ENCODE measurements around the gene ITPK1. TPM values are rescaled to one million over a fixed set of nuclear protein-coding genes. Genes with fewer than 3 reads are reported as not detected.

The ITPK1 gene
- total RNA-seq, 4 donors from 2014 or later: 19.7 to 97.7 (median 26.5) TPM

GRCh38 chr14:92922155-92922735 is 193.5 kb downstream of the ITPK1 start:
- no peak for TF ChIP-seq CTCF (IDR thresholded peaks at IDR 0.05)
- TF ChIP-seq POLR2A (IDR thresholded peaks at IDR 0.05): no peak
- H3K36me3 ChIP-seq: no peaks in the 10 kb centered on the region
- H3K4me3 ChIP-seq: no peak overlapping the region
- DNase-seq: no peak
- H3K9me3 ChIP-seq: no peaks in the 10 kb centered on the region
- intact Hi-C loops (cut with DNase I; ENCODE audit: low total_unique reads): no loop called here
- no peaks in the 10 kb centered on the region for H3K4me1 ChIP-seq
- no peaks in the 10 kb centered on the region for H3K27me3 ChIP-seq
- H3K27ac ChIP-seq: no peak overlapping the region

GRCh38 chr14:92920001-92920400 is 195.7 kb downstream of the ITPK1 start:
- intact Hi-C loops (cut with DNase I; ENCODE audit: low total_unique reads): no loop called here
- TF ChIP-seq CTCF (IDR thresholded peaks at IDR 0.05): no peak
- TF ChIP-seq POLR2A (IDR thresholded peaks at IDR 0.05): no peak
- H3K27me3 ChIP-seq: no peaks in the 10 kb centered on the region
- no peak for DNase-seq
- H3K27ac ChIP-seq: no peak overlapping the region
- H3K9me3 ChIP-seq: no peaks in the 10 kb centered on the region
- H3K4me3 ChIP-seq: no peak overlapping the region
- no peaks in the 10 kb centered on the region for H3K4me1 ChIP-seq
- H3K36me3 ChIP-seq: no peaks in the 10 kb centered on the region

GRCh38 chr14:92917956-92918355 is 197.8 kb downstream of the ITPK1 start:
- Histone ChIP-seq H3K4me1 (no peaks in the 10 kb centered on the region), H3K36me3 (no peaks in the 10 kb centered on the region)
- intact Hi-C loops (cut with DNase I; ENCODE audit: low total_unique reads): no loop called here

GRCh38 chr14:92917041-92917940 is 198.4 kb downstream of the ITPK1 start:
- intact Hi-C loops (cut with DNase I; ENCODE audit: low total_unique reads): no loop called here
- H3K27me3 ChIP-seq: no peaks in the 10 kb centered on the region
- no peak for TF ChIP-seq POLR2A (IDR thresholded peaks at IDR 0.05)
- no peak for TF ChIP-seq CTCF (IDR thresholded peaks at IDR 0.05)
- H3K4me1 ChIP-seq: no peaks in the 10 kb centered on the region
- H3K27ac ChIP-seq: no peak overlapping the region
- DNase-seq: no peak
- H3K9me3 ChIP-seq: no peaks in the 10 kb centered on the region
- H3K36me3 ChIP-seq: no peaks in the 10 kb centered on the region
- H3K4me3 ChIP-seq: no peak overlapping the region

More at GRCh38 chr14:92917956-92918355, 197.8 kb downstream of the ITPK1 start:
- H3K9me3 ChIP-seq: no peaks in the 10 kb centered on the region
- TF ChIP-seq CTCF (IDR thresholded peaks at IDR 0.05) (no peak), POLR2A (IDR thresholded peaks at IDR 0.05) (no peak)
- H3K4me3 ChIP-seq: no peak overlapping the region
- no peak for DNase-seq
- no peaks in the 10 kb centered on the region for H3K27me3 ChIP-seq
- no peak overlapping the region for H3K27ac ChIP-seq

- TF ChIP-seq POLR2A (IDR thresholded peaks at IDR 0.05) (no peak), CTCF (IDR thresholded peaks at IDR 0.05) (no peak)
- no peak overlapping the region for H3K27ac ChIP-seq
Measured at GRCh38 chr14:92916201-92916600, 199.5 kb downstream of the ITPK1 start.

More at GRCh38 chr14:92916201-92916600, 199.5 kb downstream of the ITPK1 start:
- Histone ChIP-seq H3K36me3 (no peaks in the 10 kb centered on the region), H3K4me1 (no peaks in the 10 kb centered on the region), H3K9me3 (no peaks in the 10 kb centered on the region), H3K27me3 (no peaks in the 10 kb centered on the region), H3K4me3 (no peak overlapping the region)
- intact Hi-C loops (cut with DNase I; ENCODE audit: low total_unique reads): no loop called here
- no peak for DNase-seq
